ENCODE data around the gene AOC1.

Gene AOC1

GRCh38 chr7:150901160-150902035 is 49.1 kb downstream of the AOC1 start:
- Histone ChIP-seq H3F3A (ENCODE audit: insufficient read depth, low read length) (no peaks in the 10 kb centered on the region), H3K27me3 (ENCODE audit: insufficient read depth, low read length) (peaks cover 10% of the 10 kb centered on the region; the same call in 1 of the 2 replicates), H3K36me3 (ENCODE audit: insufficient read depth, low read length) (no peaks in the 10 kb centered on the region; the same call in 1 of the 2 replicates), H3K9me2 (ENCODE audit: low read depth, low read length) (no peaks in the 10 kb centered on the region), H3K4me1 (ENCODE audit: insufficient read depth, low read length, severe bottlenecking) (peaks cover 55% of the 10 kb centered on the region), H4K20me1 (ENCODE audit: insufficient read depth, low read length) (no peaks in the 10 kb centered on the region), H3K9ac (ENCODE audit: low read length) (no peak overlapping the region), H3K4me3 (ENCODE audit: low read depth, low read length, poor library complexity, severe bottlenecking) (no peak overlapping the region), H3K27ac (ENCODE audit: low read depth, low read length, poor library complexity, severe bottlenecking) (no peak overlapping the region), H3K79me2 (ENCODE audit: insufficient read depth, low read length) (no peaks in the 10 kb centered on the region), H2AFZ (ENCODE audit: low read length) (no peak overlapping the region), H3K4me2 (ENCODE audit: low read length) (no peak overlapping the region), H3K9me3 (ENCODE audit: low read length) (0 out of 2 replicates have a peak, but pooled peaks cover 5% of the 10 kb centered on the region)
- no peak for TF ChIP-seq EZH2 (IDR thresholded peaks at IDR 0.05; ENCODE audit: borderline replicate concordance, low read length)
- TF ChIP-seq CTCF (IDR thresholded peaks at IDR 0.05; ENCODE audit: low read length), result no peak

GRCh38 chr7:150902078-150903033 is 50.0 kb downstream of the AOC1 start:
- peaks cover 13% of the 10 kb centered on the region; the same call in 1 of the 2 replicates for H3K27me3 ChIP-seq (ENCODE audit: insufficient read depth, low read length)
- no peaks in the 10 kb centered on the region for H3F3A ChIP-seq (ENCODE audit: insufficient read depth, low read length)
- no peak overlapping the region for H3K4me2 ChIP-seq (ENCODE audit: low read length)
- TF ChIP-seq CTCF (IDR thresholded peaks at IDR 0.05; ENCODE audit: low read length) (no peak), EZH2 (IDR thresholded peaks at IDR 0.05; ENCODE audit: borderline replicate concordance, low read length) (no peak)
- H2AFZ ChIP-seq (ENCODE audit: low read length), result no peak overlapping the region
- no peak overlapping the region for H3K27ac ChIP-seq (ENCODE audit: low read depth, low read length, poor library complexity, severe bottlenecking)
- H3K9ac ChIP-seq (ENCODE audit: low read length), result no peak overlapping the region
- H3K4me1 ChIP-seq (ENCODE audit: insufficient read depth, low read length, severe bottlenecking), result peaks cover 46% of the 10 kb centered on the region
- no peaks in the 10 kb centered on the region for H3K9me2 ChIP-seq (ENCODE audit: low read depth, low read length)
- no peaks in the 10 kb centered on the region; the same call in 1 of the 2 replicates for H3K36me3 ChIP-seq (ENCODE audit: insufficient read depth, low read length)
- H3K9me3 ChIP-seq (ENCODE audit: low read length), result 0 out of 2 replicates have a peak, but pooled peaks cover 5% of the 10 kb centered on the region
- H3K4me3 ChIP-seq (ENCODE audit: low read depth, low read length, poor library complexity, severe bottlenecking), result no peak overlapping the region
- H4K20me1 ChIP-seq (ENCODE audit: insufficient read depth, low read length), result no peaks in the 10 kb centered on the region
- H3K79me2 ChIP-seq (ENCODE audit: insufficient read depth, low read length), result no peaks in the 10 kb centered on the region

GRCh38 chr7:150903606-150904005 is 51.3 kb downstream of the AOC1 start:
- Histone ChIP-seq H3K4me1 (ENCODE audit: insufficient read depth, low read length, severe bottlenecking) (peaks cover 33% of the 10 kb centered on the region), H3K4me2 (ENCODE audit: low read length) (peak overlapping the region; percentile 3; the same call in 1 of the 2 replicates), H3F3A (ENCODE audit: insufficient read depth, low read length) (no peaks in the 10 kb centered on the region), H3K9me3 (ENCODE audit: low read length) (0 out of 2 replicates have a peak, but pooled peaks cover 5% of the 10 kb centered on the region), H3K79me2 (ENCODE audit: insufficient read depth, low read length) (no peaks in the 10 kb centered on the region), H3K27me3 (ENCODE audit: insufficient read depth, low read length) (peaks cover 13% of the 10 kb centered on the region; the same call in 1 of the 2 replicates), H2AFZ (ENCODE audit: low read length) (no peak overlapping the region), H3K9me2 (ENCODE audit: low read depth, low read length) (no peaks in the 10 kb centered on the region), H3K4me3 (ENCODE audit: low read depth, low read length, poor library complexity, severe bottlenecking) (no peak overlapping the region), H3K9ac (ENCODE audit: low read length) (no peak overlapping the region), H4K20me1 (ENCODE audit: insufficient read depth, low read length) (no peaks in the 10 kb centered on the region), H3K27ac (ENCODE audit: low read depth, low read length, poor library complexity, severe bottlenecking) (no peak overlapping the region), H3K36me3 (ENCODE audit: insufficient read depth, low read length) (no peaks in the 10 kb centered on the region; the same call in 1 of the 2 replicates)
- TF ChIP-seq EZH2 (IDR thresholded peaks at IDR 0.05; ENCODE audit: borderline replicate concordance, low read length) (no peak), CTCF (IDR thresholded peaks at IDR 0.05; ENCODE audit: low read length) (no peak)
